CD4-positive, alpha-beta T cell (primary cell): ENCODE data around the gene RABGGTA. TPM values are rescaled to one million over a fixed set of nuclear protein-coding genes. Genes with fewer than 3 reads are reported as not detected.

ENCODE experiments used
- ATAC-seq: fragments of 200-7000 bp; cut with Tn5 transposase; one replicate; pipeline ENCODE4 v1.10.0; 2022; ENCODE audit warnings: mild to moderate bottlenecking; ENCODE audit not compliant: poor library complexity
- CTCF ChIA-PET: fragments of 350-600 bp; sonication (Branson Sonifier 250); formaldehyde crosslinking; loops from one replicate; lab custom pipeline; 2021; ENCODE audit warnings: antibody characterized with exemption, inconsistent platforms; lab: Charles Lee
- POLR2A ChIA-PET: fragments of 350-600 bp; sonication (Branson Sonifier 250); formaldehyde crosslinking; loops from one replicate; lab custom pipeline; 2021; ENCODE audit warnings: antibody characterized with exemption, inconsistent platforms; lab: Charles Lee
- DNase-seq, 14 experiments: peaks; one replicate each; pipeline ENCODE4 v3.0.0-alpha.2; 2013 to 2020; ENCODE audit warnings: mixed read lengths in 2 of 14
- H3K27ac ChIP-seq, 2 donors: one replicate each; pipeline versions ENCODE4 v1.5.1 to v1.7.0; 2013; ENCODE audit warnings: low read length in 2 of 2, low read depth in 1 of 2, mild to moderate bottlenecking in 1 of 2
- H3K27me3 ChIP-seq, 2 experiments: 1 replicate in 1 of 2; 2 replicates in 1 of 2; pipeline versions ENCODE4 v1.6.1 to v1.7.0; 2013; ENCODE audit warnings: low read length in 2 of 2, control low read depth in 1 of 2, mild to moderate bottlenecking in 1 of 2, moderate library complexity in 1 of 2; ENCODE audit not compliant: insufficient read depth in 2 of 2, control insufficient read depth in 1 of 2
- H3K36me3 ChIP-seq: one replicate; pipeline ENCODE4 v1.6.1; 2013; ENCODE audit warnings: low read length, control low read depth; ENCODE audit not compliant: insufficient read depth
- H3K4me1 ChIP-seq: one replicate; pipeline ENCODE4 v1.6.1; 2013; ENCODE audit warnings: low read length, control low read depth; ENCODE audit not compliant: insufficient read depth
- H3K4me3 ChIP-seq: one replicate; pipeline ENCODE4 v1.5.1; 2013; ENCODE audit warnings: mild to moderate bottlenecking, low read length, moderate library complexity
- H3K9me3 ChIP-seq, 2 experiments: 1 replicate in 1 of 2; 2 replicates in 1 of 2; pipeline versions ENCODE4 v1.6.1 to v1.7.0; 2013; ENCODE audit warnings: low read length in 2 of 2, mild to moderate bottlenecking in 2 of 2, control low read depth in 1 of 2, moderate library complexity in 1 of 2; ENCODE audit not compliant: control insufficient read depth in 1 of 2, insufficient read depth in 1 of 2
- H3K27ac Mint-ChIP-seq: one replicate; pipeline ENCODE4 v1.8.0; 2020; ENCODE audit warnings: mixed read lengths
- H3K27me3 Mint-ChIP-seq: one replicate; pipeline ENCODE4 v1.8.0; 2021; ENCODE audit warnings: mixed read lengths
- H3K36me3 Mint-ChIP-seq: one replicate; pipeline ENCODE4 v1.8.0; 2021; ENCODE audit warnings: low read depth, mixed read lengths
- H3K4me1 Mint-ChIP-seq: one replicate; pipeline ENCODE4 v1.8.0; 2021; ENCODE audit warnings: low read depth, mixed read lengths
- H3K4me3 Mint-ChIP-seq: one replicate; pipeline ENCODE4 v1.8.0; 2020; ENCODE audit warnings: mild to moderate bottlenecking, mixed read lengths
- H3K9me3 Mint-ChIP-seq: one replicate; pipeline ENCODE4 v1.8.0; 2020; ENCODE audit warnings: mixed read lengths
- intact Hi-C, 2 experiments: fragments of 100-400 bp; cut with DNase I in 1 of 2; cut with micrococcal nuclease in 1 of 2; formaldehyde crosslinking; loops; one replicate each; pipeline versions ENCODE4 v1.15.1 to v1.9.0; 2023 to 2025; cut with DNase I, micrococcal nuclease
- total RNA-seq, 174 experiments: library from RNA in 2 of 174; stranded (reverse) in 2 of 174; gene quantifications; one replicate each; pipeline ENCODE4 v1.2.3 and lab custom pipeline; 2021 to 2026
- TF ChIP-seq, protein P1 (sequence below): fragments of 200-600 bp; IDR thresholded peaks from one replicate; pipeline ENCODE4 v1.8.0; 2022; ENCODE audit warnings: antibody characterized with exemption, mild to moderate bottlenecking

The RABGGTA gene
- total RNA-seq, 2 experiments from 2014 or later, result 52.3 to 55.2 TPM

DNA sequence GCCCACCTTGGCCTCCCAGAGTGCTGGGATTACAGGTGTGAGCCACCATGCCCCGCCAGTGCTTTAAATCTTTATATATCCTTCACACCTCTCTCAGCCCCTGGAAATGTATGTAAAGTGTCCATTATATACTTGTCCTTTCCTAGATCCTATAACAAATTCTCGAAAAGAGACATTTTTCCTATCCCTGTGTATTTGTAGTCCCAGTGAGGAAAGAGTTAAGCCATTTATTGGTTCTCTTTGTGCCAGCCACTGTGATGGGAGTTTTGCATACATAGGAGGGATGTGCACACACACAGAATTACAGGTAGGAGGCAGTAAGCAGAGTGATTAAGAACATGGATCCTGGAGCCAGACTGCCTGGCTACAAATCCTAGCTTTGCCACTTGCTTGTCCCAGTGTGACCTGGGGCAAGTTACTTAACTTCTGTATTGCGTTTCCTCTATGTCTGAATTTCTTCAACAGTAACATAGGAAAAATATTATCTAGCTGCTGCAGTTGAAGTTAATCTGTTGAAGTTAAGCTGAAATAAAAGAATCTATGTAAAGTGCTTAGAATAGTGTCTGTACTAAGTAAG is 2.1 kb upstream of the RABGGTA start:
- Mint-ChIP-seq H3K36me3 (peaks cover 23% of the 10 kb centered on the region), H3K9me3 (no peaks in the 10 kb centered on the region), H3K27ac (peak overlapping the region; percentile 97), H3K4me3 (peak overlapping the region; percentile 65), H3K4me1 (peaks cover 54% of the 10 kb centered on the region), H3K27me3 (no peaks in the 10 kb centered on the region)
- Histone ChIP-seq H3K27ac (peak overlapping the region; percentile 37 to 54), H3K27me3 (no peaks in the 10 kb centered on the region), H3K9me3 (no peaks in the 10 kb centered on the region), H3K36me3 (peaks cover 12% of the 10 kb centered on the region), H3K4me1 (peaks cover 52% of the 10 kb centered on the region), H3K4me3 (no peak overlapping the region)
- ChIA-PET CTCF (interaction anchor here (1.0 to 1.5 kb wide), 4 partner anchors 23 to 165 kb away, joined by 3 to 8 read pairs (median 4); partner anchors contain the start of genes CIDEB and TINF2), POLR2A (interaction anchor here (0.8 to 1.7 kb wide), 8 partner anchors 26 to 193 kb away, joined by 3 to 19 read pairs (median 3); partner anchors contain the start of genes CBLN3, CHMP4A, CIDEB and DHRS1)
- no peak for ATAC-seq
- DNase-seq, result no peak
- intact Hi-C loops, result loop anchor here in 1 of 2 experiments (5.0 kb wide), 2 partner anchors 39 to 41 kb away; partner anchors contain the start of genes GMPR2, LTB4R, LTB4R2 and NEDD8
- TF ChIP-seq, protein P1, sequence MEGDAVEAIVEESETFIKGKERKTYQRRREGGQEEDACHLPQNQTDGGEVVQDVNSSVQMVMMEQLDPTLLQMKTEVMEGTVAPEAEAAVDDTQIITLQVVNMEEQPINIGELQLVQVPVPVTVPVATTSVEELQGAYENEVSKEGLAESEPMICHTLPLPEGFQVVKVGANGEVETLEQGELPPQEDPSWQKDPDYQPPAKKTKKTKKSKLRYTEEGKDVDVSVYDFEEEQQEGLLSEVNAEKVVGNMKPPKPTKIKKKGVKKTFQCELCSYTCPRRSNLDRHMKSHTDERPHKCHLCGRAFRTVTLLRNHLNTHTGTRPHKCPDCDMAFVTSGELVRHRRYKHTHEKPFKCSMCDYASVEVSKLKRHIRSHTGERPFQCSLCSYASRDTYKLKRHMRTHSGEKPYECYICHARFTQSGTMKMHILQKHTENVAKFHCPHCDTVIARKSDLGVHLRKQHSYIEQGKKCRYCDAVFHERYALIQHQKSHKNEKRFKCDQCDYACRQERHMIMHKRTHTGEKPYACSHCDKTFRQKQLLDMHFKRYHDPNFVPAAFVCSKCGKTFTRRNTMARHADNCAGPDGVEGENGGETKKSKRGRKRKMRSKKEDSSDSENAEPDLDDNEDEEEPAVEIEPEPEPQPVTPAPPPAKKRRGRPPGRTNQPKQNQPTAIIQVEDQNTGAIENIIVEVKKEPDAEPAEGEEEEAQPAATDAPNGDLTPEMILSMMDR, result no peak

DNA sequence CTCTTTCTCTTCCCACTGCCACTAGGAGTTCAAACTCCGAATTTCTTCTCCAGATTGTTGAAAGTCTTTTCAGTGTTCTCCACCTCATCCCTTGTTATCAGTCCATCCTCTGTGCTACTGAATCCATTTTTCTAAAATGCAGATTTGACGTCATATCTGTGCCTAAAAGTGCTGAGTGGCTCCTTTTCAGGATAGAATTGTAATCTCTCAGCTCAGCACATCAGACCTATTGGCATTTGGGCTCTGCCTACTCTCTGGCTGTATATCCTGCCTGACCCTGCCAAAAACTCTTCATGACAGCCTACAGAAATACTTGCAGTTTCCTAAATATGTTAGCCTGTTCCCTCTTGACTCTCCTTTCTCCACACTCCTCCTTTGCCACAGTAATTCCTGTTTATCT is 1.1 kb upstream of the RABGGTA start:
- TF ChIP-seq, protein P1, result no peak
- intact Hi-C loops, result loop anchor here (1.0 to 5.0 kb wide), 3 partner anchors 25 to 40 kb away; partner anchors contain the start of genes GMPR2 (in 1 of the 2), LTB4R (in 1 of the 2), LTB4R2 (in 1 of the 2) and NEDD8 (in 1 of the 2)
- peak overlapping the region; percentile 87 for H3K4me3 Mint-ChIP-seq
- peaks cover 48% of the 10 kb centered on the region for H3K4me1 Mint-ChIP-seq
- peaks cover 28% of the 10 kb centered on the region for H3K36me3 Mint-ChIP-seq
- no peaks in the 10 kb centered on the region for H3K27me3 ChIP-seq
- peaks cover 43% of the 10 kb centered on the region for H3K4me1 ChIP-seq
- H3K9me3 ChIP-seq, result no peaks in the 10 kb centered on the region
- H3K27ac ChIP-seq, result peak overlapping the region; percentile 92 to 95
- no peak for DNase-seq
- H3K4me3 ChIP-seq, result no peak overlapping the region
- H3K36me3 ChIP-seq, result peaks cover 22% of the 10 kb centered on the region
- ATAC-seq, result no peak
- CTCF ChIA-PET, result interaction anchor here (1.1 to 2.9 kb wide), 7 partner anchors 25 to 159 kb away, joined by 4 to 20 read pairs (median 11); partner anchors contain the start of genes IRF9, MDP1, PSME1 and TINF2
- POLR2A ChIA-PET, result interaction anchor here (0.6 to 4.0 kb wide), 9 partner anchors 26 to 952 kb away, joined by 3 to 134 read pairs (median 15); partner anchors contain the start of genes CBLN3, IPO4, IRF9 and KHNYN
- H3K27me3 Mint-ChIP-seq, result no peaks in the 10 kb centered on the region
- H3K9me3 Mint-ChIP-seq, result no peaks in the 10 kb centered on the region
- peak overlapping the region; percentile 97 for H3K27ac Mint-ChIP-seq

DNA sequence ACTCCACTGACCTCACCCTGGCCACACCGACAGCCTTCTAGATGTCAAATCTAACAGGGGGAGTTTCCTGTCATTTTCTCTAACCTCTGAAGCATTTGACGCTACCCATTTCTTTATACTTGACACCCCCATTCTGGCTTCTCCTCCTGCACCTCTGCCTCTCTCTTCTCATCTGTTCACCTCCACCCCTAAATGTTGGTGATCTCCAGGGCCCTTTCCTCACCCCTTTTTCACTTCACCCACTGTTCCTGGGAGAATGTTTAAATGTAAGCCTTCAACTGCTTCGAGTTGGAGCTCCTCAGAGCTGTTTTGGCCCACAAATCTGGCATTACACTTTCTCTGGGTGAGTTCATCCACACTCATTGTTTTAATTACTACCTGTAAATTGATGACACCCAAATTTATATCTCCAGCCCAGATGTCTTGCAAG is 452 bp upstream of the RABGGTA start:
- Histone ChIP-seq H3K27me3 (no peaks in the 10 kb centered on the region), H3K4me1 (peaks cover 43% of the 10 kb centered on the region), H3K27ac (peak overlapping the region; percentile 92 to 95), H3K9me3 (no peaks in the 10 kb centered on the region), H3K36me3 (peaks cover 28% of the 10 kb centered on the region), H3K4me3 (peak overlapping the region; percentile 86)
- POLR2A ChIA-PET, result interaction anchor here (0.6 to 4.0 kb wide), 24 partner anchors 26 to 951 kb away, joined by 3 to 134 read pairs (median 7); partner anchors contain the start of genes CBLN3, CHMP4A, CIDEB and DCAF11
- H3K27ac Mint-ChIP-seq, result peak overlapping the region; percentile 97
- H3K4me1 Mint-ChIP-seq, result peaks cover 43% of the 10 kb centered on the region
- H3K9me3 Mint-ChIP-seq, result no peaks in the 10 kb centered on the region
- peak overlapping the region; percentile 87 for H3K4me3 Mint-ChIP-seq
- DNase-seq (no peak), ATAC-seq (no peak)
- CTCF ChIA-PET, result interaction anchor here (1.0 to 3.6 kb wide), 14 partner anchors 9 to 160 kb away, joined by 3 to 20 read pairs (median 8); partner anchors contain the start of genes CHMP4A, CIDEB, IRF9 and MDP1
- TF ChIP-seq, protein P1, result no peak
- peaks cover 34% of the 10 kb centered on the region for H3K36me3 Mint-ChIP-seq
- H3K27me3 Mint-ChIP-seq, result no peaks in the 10 kb centered on the region
- intact Hi-C loops, result loop anchor here (1.0 to 5.0 kb wide), 8 partner anchors 25 to 59 kb away; partner anchors contain the start of genes GMPR2 (in 2 of the 2), NEDD8 (in 2 of the 2), CHMP4A (in 1 of the 2) and LTB4R (in 1 of the 2)
